ENCODE measurements around the gene SLC25A27. TPM values are rescaled to one million over a fixed set of nuclear protein-coding genes. Genes with fewer than 3 reads are reported as not detected.

SLC25A27 gene
- total RNA-seq, 3 donors from 2014 or later (not counting 1 experiment from before 2014, with no cell fraction given): 1.7 TPM; not detected in 2

- Mint-ChIP-seq H3K36me3 (no peaks in the 10 kb centered on the region), H3K4me3 (no peak overlapping the region), H3K4me1 (no peaks in the 10 kb centered on the region), H3K27ac (no peak overlapping the region), H3K27me3 (ENCODE audit: low read depth in 2 of 2) (peaks cover 22 to 25% of the 10 kb centered on the region in 2 donors), H3K9me3 (no peaks in the 10 kb centered on the region)
- no peak for DNase-seq
- Histone ChIP-seq H3K4me3 (ENCODE audit: low read length) (no peak overlapping the region), H3K36me3 (ENCODE audit: control insufficient read depth, insufficient read depth, low read length) (no peaks in the 10 kb centered on the region), H3K4me1 (ENCODE audit: control insufficient read depth, insufficient read depth, low read length) (no peaks in the 10 kb centered on the region), H3K27me3 (ENCODE audit: control insufficient read depth, insufficient read depth, low read length) (no peaks in the 10 kb centered on the region), H3K27ac (ENCODE audit: low read length) (no peak overlapping the region), H3K9me3 (ENCODE audit: control insufficient read depth, insufficient read depth, low read length) (no peaks in the 10 kb centered on the region)
- WGBS (ENCODE audit: insufficient coverage): 100% methylated on average over 3 of the region's 3 CpGs
- TF ChIP-seq CTCF (IDR thresholded peaks at IDR 0.05): no peak
- intact Hi-C loops (cut with micrococcal nuclease): loop anchor here (5.0 kb wide), 1 partner anchor 697 kb away; no protein-coding TSS in a partner anchor
- no peak for ATAC-seq
Observed at GRCh38 chr6:46628976-46629375, 23.8 kb upstream of the SLC25A27 start.

GRCh38 chr6:46629691-46630090, 23.1 kb upstream of the SLC25A27 start:
- no peak for ATAC-seq
- Mint-ChIP-seq H3K36me3 (no peaks in the 10 kb centered on the region), H3K9me3 (no peaks in the 10 kb centered on the region), H3K27ac (no peak overlapping the region), H3K4me1 (no peaks in the 10 kb centered on the region), H3K4me3 (no peak overlapping the region), H3K27me3 (ENCODE audit: low read depth in 2 of 2) (peaks cover 22 to 25% of the 10 kb centered on the region in 2 donors)
- TF ChIP-seq CTCF (IDR thresholded peaks at IDR 0.05): no peak
- no peaks in the 10 kb centered on the region for H3K4me1 ChIP-seq (ENCODE audit: control insufficient read depth, insufficient read depth, low read length)
- H3K4me3 ChIP-seq (ENCODE audit: low read length): no peak overlapping the region
- DNase-seq: no peak
- no peaks in the 10 kb centered on the region for H3K27me3 ChIP-seq (ENCODE audit: control insufficient read depth, insufficient read depth, low read length)
- intact Hi-C loops (cut with micrococcal nuclease): loop anchor here (5.0 kb wide), 1 partner anchor 697 kb away; no protein-coding TSS in a partner anchor
- 96% methylated on average over 7 of the region's 7 CpGs for WGBS (ENCODE audit: insufficient coverage)
- no peaks in the 10 kb centered on the region for H3K9me3 ChIP-seq (ENCODE audit: control insufficient read depth, insufficient read depth, low read length)
- H3K36me3 ChIP-seq (ENCODE audit: control insufficient read depth, insufficient read depth, low read length): no peaks in the 10 kb centered on the region
- no peak overlapping the region for H3K27ac ChIP-seq (ENCODE audit: low read length)

DNA sequence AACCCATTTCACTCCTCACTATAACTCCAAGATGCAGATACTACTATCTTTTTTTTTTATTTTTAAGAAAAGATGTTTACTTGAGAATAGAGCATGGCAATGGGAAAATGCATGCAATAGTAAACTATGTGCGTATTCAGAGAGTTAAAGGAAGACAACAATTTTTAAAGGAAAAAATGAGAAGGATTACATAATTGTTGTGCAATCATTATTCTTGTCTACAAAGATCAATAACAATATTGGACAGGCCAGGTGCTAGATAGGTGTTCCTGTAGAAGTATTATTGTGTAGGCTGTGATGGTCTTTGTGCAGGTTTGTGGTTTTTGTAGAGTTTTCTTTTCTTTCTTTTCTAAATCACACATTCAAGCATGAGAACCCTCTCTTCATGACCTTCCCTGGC, 20.7 kb upstream of the SLC25A27 start:
- no peaks in the 10 kb centered on the region for H3K36me3 ChIP-seq (ENCODE audit: control insufficient read depth, insufficient read depth, low read length)
- no peak overlapping the region for H3K27ac ChIP-seq (ENCODE audit: low read length)
- H3K27ac Mint-ChIP-seq: no peak overlapping the region
- no peaks in the 10 kb centered on the region for H3K9me3 ChIP-seq (ENCODE audit: control insufficient read depth, insufficient read depth, low read length)
- peaks cover 15 to 18% of the 10 kb centered on the region in 2 donors for H3K27me3 Mint-ChIP-seq (ENCODE audit: low read depth in 2 of 2)
- DNase-seq (no peak), ATAC-seq (no peak)
- no peak for TF ChIP-seq CTCF (IDR thresholded peaks at IDR 0.05)
- H3K4me1 Mint-ChIP-seq: no peaks in the 10 kb centered on the region
- 100% methylated on average over 1 of the region's 1 CpG for WGBS (ENCODE audit: insufficient coverage)
- no peak overlapping the region for H3K4me3 Mint-ChIP-seq
- no peaks in the 10 kb centered on the region for H3K36me3 Mint-ChIP-seq
- H3K4me1 ChIP-seq (ENCODE audit: control insufficient read depth, insufficient read depth, low read length): no peaks in the 10 kb centered on the region
- H3K4me3 ChIP-seq (ENCODE audit: low read length): no peak overlapping the region
- no peaks in the 10 kb centered on the region for H3K27me3 ChIP-seq (ENCODE audit: control insufficient read depth, insufficient read depth, low read length)
- intact Hi-C loops (cut with micrococcal nuclease): no loop called here
- H3K9me3 Mint-ChIP-seq: no peaks in the 10 kb centered on the region

DNA sequence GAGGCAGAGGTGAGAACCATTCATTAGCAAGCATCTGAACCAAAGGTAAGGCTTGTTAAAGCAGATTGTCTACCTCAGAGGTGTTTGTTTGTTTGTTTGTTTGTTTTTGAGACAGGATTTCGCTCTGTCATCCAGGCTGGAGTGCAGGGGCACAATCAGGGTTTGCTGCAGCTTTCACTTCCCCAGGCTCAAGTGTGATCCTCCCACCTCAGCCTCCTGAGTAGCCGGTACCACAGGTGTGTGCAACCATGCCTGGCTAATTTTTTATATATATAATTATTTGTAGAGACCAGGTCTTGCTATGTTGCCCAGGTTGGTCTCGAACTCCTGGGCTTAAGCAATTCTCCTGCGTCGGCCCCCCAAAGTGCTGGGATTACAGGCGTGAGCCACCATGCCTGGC, 17.3 kb upstream of the SLC25A27 start:
- intact Hi-C loops (cut with micrococcal nuclease): no loop called here

More for the DNA sequence above, 17.3 kb upstream of the SLC25A27 start:
- Histone ChIP-seq H3K36me3 (ENCODE audit: control insufficient read depth, insufficient read depth, low read length) (no peaks in the 10 kb centered on the region), H3K4me3 (ENCODE audit: low read length) (no peak overlapping the region), H3K27me3 (ENCODE audit: control insufficient read depth, insufficient read depth, low read length) (no peaks in the 10 kb centered on the region), H3K9me3 (ENCODE audit: control insufficient read depth, insufficient read depth, low read length) (no peaks in the 10 kb centered on the region), H3K4me1 (ENCODE audit: control insufficient read depth, insufficient read depth, low read length) (no peaks in the 10 kb centered on the region), H3K27ac (ENCODE audit: low read length) (no peak overlapping the region)
- WGBS (ENCODE audit: insufficient coverage): 89% methylated on average over 5 of the region's 6 CpGs
- H3K27me3 Mint-ChIP-seq (ENCODE audit: low read depth in 2 of 2): peaks cover 19 to 20% of the 10 kb centered on the region in 2 donors
- no peaks in the 10 kb centered on the region for H3K36me3 Mint-ChIP-seq
- no peak overlapping the region for H3K27ac Mint-ChIP-seq
- H3K9me3 Mint-ChIP-seq: no peaks in the 10 kb centered on the region
- H3K4me1 Mint-ChIP-seq: no peaks in the 10 kb centered on the region
- no peak for DNase-seq
- ATAC-seq: no peak
- no peak for TF ChIP-seq CTCF (IDR thresholded peaks at IDR 0.05)
- H3K4me3 Mint-ChIP-seq: no peak overlapping the region

Data from natural killer cell (primary cell).